Activated CD8-positive, alpha-beta T cell treated with anti-CD3 and anti-CD28 coated beads, Interleukin-2, amount 10 ng/mL, durations not matched to agents 7 days and 5 days (primary cell): Measurements from ENCODE around the gene ISM1. TPM values are rescaled to one million over a fixed set of nuclear protein-coding genes. Genes with fewer than 3 reads are reported as not detected.

Source experiments
- ATAC-seq: fragments of 150-1000 bp; cut with Tn5 transposase; one replicate; pipeline ENCODE4 v1.10.0; 2021; ENCODE audit warnings: moderate library complexity
- CTCF ChIA-PET: fragments of 350-600 bp; sonication (Branson Sonifier 250); formaldehyde crosslinking; loops from one replicate; lab custom pipeline; 2021; ENCODE audit warnings: antibody characterized with exemption; lab: Charles Lee
- POLR2A ChIA-PET: fragments of 350-600 bp; sonication (Branson Sonifier 250); formaldehyde crosslinking; loops from one replicate; lab custom pipeline; 2021; ENCODE audit warnings: antibody characterized with exemption; lab: Charles Lee
- DNase-seq: peaks from one replicate; pipeline ENCODE4 v3.0.0-alpha.2; 2020
- H3K27ac Mint-ChIP-seq: one replicate; pipeline ENCODE4 v1.8.0; 2021; ENCODE audit warnings: mild to moderate bottlenecking, mixed read lengths
- H3K27me3 Mint-ChIP-seq: one replicate; pipeline ENCODE4 v1.8.0; 2021; ENCODE audit warnings: low read depth, mixed read lengths
- H3K36me3 Mint-ChIP-seq: one replicate; pipeline ENCODE4 v1.8.0; 2021; ENCODE audit warnings: low read depth, mixed read lengths
- H3K4me1 Mint-ChIP-seq: one replicate; pipeline ENCODE4 v1.8.0; 2021; ENCODE audit warnings: low read depth, mixed read lengths
- H3K4me3 Mint-ChIP-seq: one replicate; pipeline ENCODE4 v1.8.0; 2021; ENCODE audit warnings: mild to moderate bottlenecking, mixed read lengths
- H3K9me3 Mint-ChIP-seq: one replicate; pipeline ENCODE4 v1.8.0; 2022; ENCODE audit warnings: mixed read lengths; ENCODE audit not compliant: insufficient read depth
- total RNA-seq, 2 experiments: library from RNA; stranded (reverse); gene quantifications; one replicate each; pipeline ENCODE4 v1.2.3, GENCODE V29; 2021

The ISM1 gene
- total RNA-seq, 2 experiments from 2014 or later = 2.9 to 3.7 TPM

GRCh38 chr20:13243826-13244376 is 22.8 kb downstream of the ISM1 start:
- H3K4me3 Mint-ChIP-seq = no peak overlapping the region
- POLR2A ChIA-PET = no interaction called here
- no peak overlapping the region for H3K27ac Mint-ChIP-seq
- no peaks in the 10 kb centered on the region for H3K27me3 Mint-ChIP-seq
- peaks cover 37% of the 10 kb centered on the region for H3K4me1 Mint-ChIP-seq
- no peak for ATAC-seq
- CTCF ChIA-PET = interaction anchor here (1.7 kb wide), 1 partner anchor 10 kb away, joined by 7 read pairs; no protein-coding TSS in a partner anchor
- peaks cover 8% of the 10 kb centered on the region for H3K36me3 Mint-ChIP-seq
- no peaks in the 10 kb centered on the region for H3K9me3 Mint-ChIP-seq
- DNase-seq = no peak

- Mint-ChIP-seq H3K27ac (no peak overlapping the region), H3K4me1 (peaks cover 44% of the 10 kb centered on the region), H3K27me3 (no peaks in the 10 kb centered on the region), H3K36me3 (peaks cover 10% of the 10 kb centered on the region), H3K9me3 (no peaks in the 10 kb centered on the region), H3K4me3 (no peak overlapping the region)
- ATAC-seq (no peak), DNase-seq (no peak)
- POLR2A ChIA-PET = no interaction called here
- CTCF ChIA-PET = no interaction called here
Measured at GRCh38 chr20:13245250-13245723, 24.2 kb downstream of the ISM1 start.

DNA sequence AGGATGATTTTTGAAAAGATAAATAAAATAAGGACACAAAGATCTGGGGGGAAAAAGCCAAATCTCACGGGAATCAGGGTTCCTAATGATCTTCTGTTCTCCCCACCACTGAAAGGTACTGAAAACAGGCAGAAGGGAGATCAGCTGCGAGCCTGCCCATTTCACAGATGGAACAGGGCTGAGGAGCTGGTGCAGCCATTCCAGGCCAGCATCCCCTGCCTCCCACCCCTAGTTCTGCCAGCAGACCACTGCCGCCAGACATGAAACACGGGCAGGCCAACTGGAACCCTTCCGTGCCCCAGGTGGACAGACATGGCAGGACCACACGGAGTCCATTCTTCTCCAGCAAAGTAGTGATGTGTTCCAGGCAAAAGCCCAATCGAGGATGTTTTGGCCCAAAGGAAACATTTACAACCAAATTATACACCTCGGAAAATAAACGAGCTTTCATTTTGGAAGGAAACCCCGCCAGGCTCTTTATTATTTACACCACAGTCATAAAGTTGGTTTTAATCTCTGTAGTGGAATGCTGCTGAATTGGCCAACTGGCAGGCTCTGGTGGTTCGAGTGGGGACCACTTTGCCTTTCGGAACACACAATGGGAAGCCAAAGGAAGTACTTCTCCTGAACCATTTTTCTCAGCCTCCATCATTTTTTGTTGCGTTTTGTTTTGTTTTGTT is 28.2 kb downstream of the ISM1 start:
- H3K36me3 Mint-ChIP-seq = peaks cover 16% of the 10 kb centered on the region
- ChIA-PET POLR2A (interaction anchor here (1.9 kb wide), 1 partner anchor 17 kb away, joined by 5 read pairs; no protein-coding TSS in a partner anchor), CTCF (interaction anchor here (1.0 to 2.8 kb wide), 4 partner anchors 11 to 53 kb away, joined by 3 to 12 read pairs (median 6); no protein-coding TSS in a partner anchor)
- H3K4me3 Mint-ChIP-seq = no peak overlapping the region
- no peaks in the 10 kb centered on the region for H3K9me3 Mint-ChIP-seq
- H3K27ac Mint-ChIP-seq = peak overlapping the region; percentile 35
- peaks cover 47% of the 10 kb centered on the region for H3K4me1 Mint-ChIP-seq
- H3K27me3 Mint-ChIP-seq = no peaks in the 10 kb centered on the region
- DNase-seq (no peak), ATAC-seq (no peak)

- no peaks in the 10 kb centered on the region for H3K27me3 Mint-ChIP-seq
- H3K4me1 Mint-ChIP-seq = peaks cover 44% of the 10 kb centered on the region
- DNase-seq = no peak
- H3K27ac Mint-ChIP-seq = peak overlapping the region; percentile 35
- ChIA-PET CTCF (interaction anchor here (1.0 to 2.8 kb wide), 4 partner anchors 10 to 53 kb away, joined by 3 to 12 read pairs (median 6); no protein-coding TSS in a partner anchor), POLR2A (interaction anchor here (1.1 kb wide), 1 partner anchor 297 kb away, joined by 3 read pairs; no protein-coding TSS in a partner anchor)
- H3K36me3 Mint-ChIP-seq = peaks cover 16% of the 10 kb centered on the region
- H3K4me3 Mint-ChIP-seq = no peak overlapping the region
- H3K9me3 Mint-ChIP-seq = no peaks in the 10 kb centered on the region
- ATAC-seq = no peak
Measured at GRCh38 chr20:13249798-13250170, 28.7 kb downstream of the ISM1 start.

GRCh38 chr20:13250251-13250650 is 29.2 kb downstream of the ISM1 start:
- no peaks in the 10 kb centered on the region for H3K9me3 Mint-ChIP-seq
- H3K27ac Mint-ChIP-seq = no peak overlapping the region
- ChIA-PET CTCF (interaction anchor here (2.6 to 2.8 kb wide), 2 partner anchors 11 to 52 kb away, joined by 10 to 19 read pairs; no protein-coding TSS in a partner anchor), POLR2A (interaction anchor here (0.9 to 1.1 kb wide), 2 partner anchors 25 to 296 kb away, joined by 3 read pairs; no protein-coding TSS in a partner anchor)
- no peak for ATAC-seq
- no peaks in the 10 kb centered on the region for H3K27me3 Mint-ChIP-seq
- DNase-seq = no peak
- peaks cover 12% of the 10 kb centered on the region for H3K36me3 Mint-ChIP-seq
- H3K4me1 Mint-ChIP-seq = peaks cover 41% of the 10 kb centered on the region
- H3K4me3 Mint-ChIP-seq = no peak overlapping the region

DNA sequence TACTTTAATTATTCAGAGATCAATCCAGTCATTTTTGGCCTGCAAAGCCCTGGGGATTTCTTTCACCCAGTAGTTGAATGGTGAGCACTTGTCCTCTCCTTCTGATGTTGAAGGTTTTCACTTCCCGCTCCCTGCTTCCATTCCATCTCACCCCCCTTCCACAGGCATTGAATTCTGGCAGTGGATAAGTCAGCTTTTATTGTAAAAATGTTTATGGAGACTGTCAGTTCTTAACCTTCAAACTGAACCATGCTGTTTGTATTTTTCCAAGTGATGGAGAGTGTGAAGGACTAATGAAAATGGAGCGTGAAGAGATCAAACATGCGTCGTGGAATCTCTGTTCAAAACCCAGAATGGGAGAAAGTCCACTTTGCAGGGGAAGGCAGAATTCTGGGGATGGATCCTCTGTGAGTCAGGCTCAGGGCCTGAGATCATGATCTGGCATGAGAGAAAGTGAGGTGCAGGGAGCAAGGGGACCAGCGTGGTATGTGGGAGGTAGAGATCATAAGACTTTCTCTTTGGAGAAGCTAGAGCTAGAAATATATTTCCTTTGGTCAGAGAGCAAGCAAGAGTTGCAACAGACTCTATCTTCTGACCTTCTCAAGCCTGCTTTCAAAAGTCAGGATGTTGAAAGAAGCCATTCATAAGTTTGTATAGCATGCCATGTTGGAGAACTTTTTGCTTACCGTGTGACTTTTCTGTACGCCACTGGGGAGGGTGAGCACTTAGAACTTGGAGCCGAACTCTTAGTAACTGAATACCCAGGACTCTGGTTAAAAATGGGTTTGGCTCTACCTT is 30.2 kb downstream of the ISM1 start:
- H3K36me3 Mint-ChIP-seq = peaks cover 9% of the 10 kb centered on the region
- no peak for ATAC-seq
- no peak overlapping the region for H3K27ac Mint-ChIP-seq
- POLR2A ChIA-PET = interaction anchor here (0.9 kb wide), 1 partner anchor 27 kb away, joined by 3 read pairs; no protein-coding TSS in a partner anchor
- DNase-seq = no peak
- no peaks in the 10 kb centered on the region for H3K27me3 Mint-ChIP-seq
- H3K4me3 Mint-ChIP-seq = no peak overlapping the region
- H3K9me3 Mint-ChIP-seq = no peaks in the 10 kb centered on the region
- H3K4me1 Mint-ChIP-seq = peaks cover 36% of the 10 kb centered on the region
- CTCF ChIA-PET = interaction anchor here (2.6 kb wide), 1 partner anchor 10 kb away, joined by 19 read pairs; no protein-coding TSS in a partner anchor

DNA sequence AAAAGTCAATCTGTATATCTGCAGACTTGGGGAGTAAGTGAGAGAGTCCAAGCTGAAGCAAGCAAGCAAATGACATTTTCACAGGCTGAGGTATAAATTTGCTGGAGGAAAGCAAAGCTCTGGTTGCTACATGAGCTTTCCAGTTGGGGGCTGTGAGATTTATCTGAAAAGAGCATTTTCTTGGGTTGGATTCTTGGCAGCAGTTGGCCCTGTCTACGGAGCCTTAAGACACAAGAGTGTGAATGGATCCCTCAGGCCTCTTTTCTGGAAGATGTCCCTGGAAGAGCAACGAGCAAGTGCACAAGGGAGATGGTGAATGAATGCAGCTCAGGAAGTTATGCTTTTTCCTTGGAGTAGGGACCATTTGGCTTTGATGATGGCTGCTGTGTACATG is 30.8 kb downstream of the ISM1 start:
- H3K27ac Mint-ChIP-seq = no peak overlapping the region
- H3K4me3 Mint-ChIP-seq = no peak overlapping the region
- ChIA-PET POLR2A (no interaction called here), CTCF (interaction anchor here (2.6 kb wide), 1 partner anchor 9 kb away, joined by 19 read pairs; no protein-coding TSS in a partner anchor)
- no peaks in the 10 kb centered on the region for H3K27me3 Mint-ChIP-seq
- ATAC-seq = no peak
- no peaks in the 10 kb centered on the region for H3K9me3 Mint-ChIP-seq
- peaks cover 30% of the 10 kb centered on the region for H3K4me1 Mint-ChIP-seq
- H3K36me3 Mint-ChIP-seq = peaks cover 9% of the 10 kb centered on the region
- no peak for DNase-seq

- Mint-ChIP-seq H3K36me3 (peaks cover 6% of the 10 kb centered on the region), H3K27me3 (no peaks in the 10 kb centered on the region), H3K27ac (no peak overlapping the region), H3K9me3 (no peaks in the 10 kb centered on the region), H3K4me3 (no peak overlapping the region), H3K4me1 (peaks cover 6% of the 10 kb centered on the region)
- CTCF ChIA-PET = no interaction called here
- DNase-seq = no peak
- ATAC-seq = no peak
- POLR2A ChIA-PET = interaction anchor here (0.6 kb wide), 1 partner anchor 521 kb away, joined by 3 read pairs; no protein-coding TSS in a partner anchor
Measured at GRCh38 chr20:13255356-13255755, 34.3 kb downstream of the ISM1 start.

DNA sequence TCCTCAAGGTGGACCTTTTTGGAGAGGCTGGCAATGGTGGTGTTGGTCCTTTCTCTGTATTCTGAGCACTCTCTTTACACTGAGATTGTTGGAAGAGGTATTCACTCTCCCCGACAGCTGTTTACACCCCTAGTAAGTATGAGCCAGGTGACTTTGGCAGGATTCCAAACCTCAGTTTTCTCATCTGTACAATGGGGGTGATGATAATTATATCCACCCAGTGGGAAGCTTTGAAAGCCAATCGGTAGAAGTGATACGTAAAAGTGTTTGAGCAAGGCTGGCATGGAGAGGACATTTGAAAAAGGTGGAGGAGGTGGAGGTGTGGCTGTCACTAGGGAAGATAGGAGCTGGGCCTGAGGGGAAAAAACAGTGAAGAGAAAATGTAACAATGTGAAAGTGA is 35.5 kb downstream of the ISM1 start:
- H3K4me3 Mint-ChIP-seq = no peak overlapping the region
- no peak for DNase-seq
- CTCF ChIA-PET = interaction anchor here (1.2 kb wide), 1 partner anchor 45 kb away, joined by 3 read pairs; no protein-coding TSS in a partner anchor
- no peak overlapping the region for H3K27ac Mint-ChIP-seq
- POLR2A ChIA-PET = no interaction called here
- no peaks in the 10 kb centered on the region for H3K27me3 Mint-ChIP-seq
- H3K36me3 Mint-ChIP-seq = peaks cover under 1% of the 10 kb centered on the region
- no peaks in the 10 kb centered on the region for H3K9me3 Mint-ChIP-seq
- peaks cover 4% of the 10 kb centered on the region for H3K4me1 Mint-ChIP-seq
- ATAC-seq = no peak

- ATAC-seq (no peak), DNase-seq (no peak)
- Mint-ChIP-seq H3K4me3 (no peak overlapping the region), H3K4me1 (peaks cover 11% of the 10 kb centered on the region), H3K36me3 (no peaks in the 10 kb centered on the region), H3K27me3 (no peaks in the 10 kb centered on the region), H3K27ac (no peak overlapping the region), H3K9me3 (no peaks in the 10 kb centered on the region)
- CTCF ChIA-PET = interaction anchor here (0.9 to 3.7 kb wide), 7 partner anchors 9 to 287 kb away, joined by 3 to 19 read pairs (median 8); partner anchors contain the start of gene ISM1
- POLR2A ChIA-PET = no interaction called here
Measured at GRCh38 chr20:13259921-13260320, 38.8 kb downstream of the ISM1 start.

GRCh38 chr20:13260650-13261279 is 39.7 kb downstream of the ISM1 start:
- Mint-ChIP-seq H3K27me3 (no peaks in the 10 kb centered on the region), H3K4me1 (peaks cover 11% of the 10 kb centered on the region), H3K9me3 (no peaks in the 10 kb centered on the region), H3K36me3 (no peaks in the 10 kb centered on the region), H3K27ac (no peak overlapping the region), H3K4me3 (no peak overlapping the region)
- DNase-seq = no peak
- CTCF ChIA-PET = interaction anchor here (0.6 to 3.7 kb wide), 9 partner anchors 10 to 286 kb away, joined by 3 to 19 read pairs (median 8); partner anchors contain the start of gene ISM1
- POLR2A ChIA-PET = no interaction called here
- no peak for ATAC-seq
